PFSK-1 (cell line): ENCODE data around the gene EML2.

Source experiments
- FOXP2 ChIP-seq: optimal IDR thresholded peaks from 2 replicates; pipeline ENCODE3; 2011; ENCODE audit warnings: borderline replicate concordance, control low read depth, inconsistent platforms; ENCODE audit not compliant: insufficient read depth; ENCODE audit errors: extremely low read length, extremely low read depth
- POLR2AphosphoS5 ChIP-seq: IDR thresholded peaks from 2 replicates; pipeline ENCODE4 v1.6.1; 2012; ENCODE audit warnings: low read depth, mild to moderate bottlenecking, control low read depth, low read length, moderate library complexity
- SIN3A ChIP-seq: IDR thresholded peaks from 2 replicates; pipeline ENCODE4 v1.6.1; 2012; ENCODE audit warnings: mild to moderate bottlenecking, low read length, moderate library complexity, borderline replicate concordance; ENCODE audit not compliant: insufficient read depth
- TAF1 ChIP-seq: IDR thresholded peaks from 2 replicates; pipeline ENCODE4 v1.6.1; 2012; ENCODE audit warnings: low read length, control low read depth, borderline replicate concordance; ENCODE audit not compliant: insufficient read depth
- TF ChIP-seq, protein P1 (sequence below), 2 experiments: IDR thresholded peaks; 2 replicates each; pipeline versions ENCODE4 v1.6.1 to v1.8.0; 2011 to 2012; ENCODE audit warnings: low read depth in 2 of 2, low read length in 2 of 2, control low read depth in 1 of 2, inconsistent platforms in 1 of 2, mild to moderate bottlenecking in 1 of 2, moderate library complexity in 1 of 2; ENCODE audit not compliant: insufficient read depth in 1 of 2

EML2 gene

GRCh38 chr19:45629704-45630103 lies 9.5 kb downstream of the EML2 start:
- no peak for TF ChIP-seq SIN3A
- TF ChIP-seq TAF1 = no peak
- TF ChIP-seq, protein P1, sequence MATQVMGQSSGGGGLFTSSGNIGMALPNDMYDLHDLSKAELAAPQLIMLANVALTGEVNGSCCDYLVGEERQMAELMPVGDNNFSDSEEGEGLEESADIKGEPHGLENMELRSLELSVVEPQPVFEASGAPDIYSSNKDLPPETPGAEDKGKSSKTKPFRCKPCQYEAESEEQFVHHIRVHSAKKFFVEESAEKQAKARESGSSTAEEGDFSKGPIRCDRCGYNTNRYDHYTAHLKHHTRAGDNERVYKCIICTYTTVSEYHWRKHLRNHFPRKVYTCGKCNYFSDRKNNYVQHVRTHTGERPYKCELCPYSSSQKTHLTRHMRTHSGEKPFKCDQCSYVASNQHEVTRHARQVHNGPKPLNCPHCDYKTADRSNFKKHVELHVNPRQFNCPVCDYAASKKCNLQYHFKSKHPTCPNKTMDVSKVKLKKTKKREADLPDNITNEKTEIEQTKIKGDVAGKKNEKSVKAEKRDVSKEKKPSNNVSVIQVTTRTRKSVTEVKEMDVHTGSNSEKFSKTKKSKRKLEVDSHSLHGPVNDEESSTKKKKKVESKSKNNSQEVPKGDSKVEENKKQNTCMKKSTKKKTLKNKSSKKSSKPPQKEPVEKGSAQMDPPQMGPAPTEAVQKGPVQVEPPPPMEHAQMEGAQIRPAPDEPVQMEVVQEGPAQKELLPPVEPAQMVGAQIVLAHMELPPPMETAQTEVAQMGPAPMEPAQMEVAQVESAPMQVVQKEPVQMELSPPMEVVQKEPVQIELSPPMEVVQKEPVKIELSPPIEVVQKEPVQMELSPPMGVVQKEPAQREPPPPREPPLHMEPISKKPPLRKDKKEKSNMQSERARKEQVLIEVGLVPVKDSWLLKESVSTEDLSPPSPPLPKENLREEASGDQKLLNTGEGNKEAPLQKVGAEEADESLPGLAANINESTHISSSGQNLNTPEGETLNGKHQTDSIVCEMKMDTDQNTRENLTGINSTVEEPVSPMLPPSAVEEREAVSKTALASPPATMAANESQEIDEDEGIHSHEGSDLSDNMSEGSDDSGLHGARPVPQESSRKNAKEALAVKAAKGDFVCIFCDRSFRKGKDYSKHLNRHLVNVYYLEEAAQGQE (IDR thresholded peaks at IDR 0.05; ENCODE audit: insufficient read depth in 1 of 2, low read depth in 2 of 2, low read length in 2 of 2) = no peak
- TF ChIP-seq FOXP2 = no peak
- TF ChIP-seq POLR2AphosphoS5 = no peak

GRCh38 chr19:45623984-45624383 lies 15.2 kb downstream of the EML2 start:
- TF ChIP-seq FOXP2 = no peak
- TF ChIP-seq TAF1 = no peak
- TF ChIP-seq SIN3A = no peak
- TF ChIP-seq, protein P1 (IDR thresholded peaks at IDR 0.05; ENCODE audit: insufficient read depth in 1 of 2, low read depth in 2 of 2, low read length in 2 of 2) = no peak
- TF ChIP-seq POLR2AphosphoS5 = no peak

DNA sequence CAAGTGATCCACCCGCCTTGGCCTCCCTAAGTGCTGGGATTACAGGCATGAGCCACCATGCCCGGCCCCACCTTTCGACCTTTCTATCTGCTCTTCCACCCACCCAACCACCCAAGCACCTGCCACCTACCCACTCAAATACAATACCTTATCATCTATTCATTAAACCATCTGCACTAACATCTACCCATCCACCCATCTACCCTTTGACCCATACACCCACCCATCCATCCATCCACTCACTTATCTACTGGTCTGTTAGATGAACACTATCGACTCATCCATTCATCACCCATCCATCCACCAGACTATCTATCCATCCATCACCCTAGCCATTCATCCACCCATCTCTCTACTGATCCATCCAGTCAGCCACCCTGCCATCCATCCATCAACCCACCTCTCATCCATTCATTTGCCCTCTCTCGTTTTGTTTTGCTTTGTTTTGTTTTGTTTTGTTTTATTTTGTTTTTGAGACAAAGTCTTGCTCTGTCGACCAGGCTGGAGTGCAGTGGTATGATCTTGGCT lies 17.2 kb downstream of the EML2 start:
- TF ChIP-seq TAF1 (no peak), SIN3A (no peak), POLR2AphosphoS5 (no peak), FOXP2 (no peak)
- TF ChIP-seq, protein P1 (IDR thresholded peaks at IDR 0.05; ENCODE audit: insufficient read depth in 1 of 2, low read depth in 2 of 2, low read length in 2 of 2) = no peak

DNA sequence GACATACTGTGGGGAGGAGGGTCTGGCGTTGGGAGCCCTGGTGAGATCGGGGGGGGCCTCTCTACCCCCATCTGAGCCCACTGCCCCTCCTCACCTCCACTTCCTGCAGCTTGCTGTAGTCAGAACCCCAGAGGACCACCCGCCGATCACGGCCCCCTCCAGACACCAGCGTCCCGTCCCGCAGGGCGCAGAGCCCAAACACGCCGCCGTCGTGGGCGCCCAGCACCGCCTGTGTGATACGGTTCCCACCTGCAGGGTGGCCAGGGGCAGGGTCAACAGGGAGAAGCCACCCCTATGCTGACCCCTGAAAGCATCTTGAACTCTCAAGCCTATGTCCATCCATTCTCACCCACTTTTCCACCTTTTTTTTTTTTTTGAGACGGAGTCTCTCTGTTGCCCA lies 17.8 kb downstream of the EML2 start:
- no peak for TF ChIP-seq FOXP2
- TF ChIP-seq SIN3A = no peak
- no peak for TF ChIP-seq POLR2AphosphoS5
- no peak for TF ChIP-seq TAF1
- TF ChIP-seq, protein P1 (IDR thresholded peaks at IDR 0.05; ENCODE audit: insufficient read depth in 1 of 2, low read depth in 2 of 2, low read length in 2 of 2) = no peak

DNA sequence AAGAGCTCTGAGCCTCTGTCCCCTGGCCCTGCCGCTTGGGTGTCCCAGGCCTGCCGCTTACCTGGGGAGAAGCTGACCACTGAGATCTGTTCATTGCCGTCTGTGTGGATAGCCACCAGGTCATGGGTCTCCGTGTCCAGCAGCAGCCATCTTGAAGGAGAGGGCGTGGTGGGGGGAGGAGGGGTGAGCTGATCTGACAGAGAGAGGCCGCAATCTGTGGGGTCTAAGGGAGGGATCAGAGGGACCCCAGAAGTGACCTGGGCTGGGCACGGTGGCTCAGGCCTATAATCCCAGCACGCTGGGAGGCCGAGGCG lies 22.5 kb downstream of the EML2 start:
- TF ChIP-seq, protein P1 (IDR thresholded peaks at IDR 0.05; ENCODE audit: insufficient read depth in 1 of 2, low read depth in 2 of 2, low read length in 2 of 2) = no peak
- no peak; the same call in 1 of the 2 replicates for TF ChIP-seq POLR2AphosphoS5
- no peak for TF ChIP-seq TAF1
- no peak for TF ChIP-seq SIN3A
- TF ChIP-seq FOXP2 = no peak
